ENCODE measurements around the gene CHN2. TPM values are rescaled to one million over a fixed set of nuclear protein-coding genes. Genes with fewer than 3 reads are reported as not detected.

The CHN2 gene
- total RNA-seq, 1 experiment from 2014 or later: 5.1 TPM

- Mint-ChIP-seq H3K4me1 (ENCODE audit: insufficient read depth, unreplicated experiment) (peaks cover 21% of the 10 kb centered on the region), H3K4me3 (ENCODE audit: unreplicated experiment) (no peak overlapping the region), H3K36me3 (ENCODE audit: insufficient read depth, unreplicated experiment) (peaks cover 17% of the 10 kb centered on the region), H3K27ac (ENCODE audit: low read depth, unreplicated experiment) (no peak overlapping the region), H3K9me3 (ENCODE audit: unreplicated experiment) (no peaks in the 10 kb centered on the region), H3K27me3 (ENCODE audit: insufficient read depth, unreplicated experiment) (no peaks in the 10 kb centered on the region)
- intact Hi-C loops (cut with micrococcal nuclease): no loop called here
- no TSS peak for BruUV-seq (replicated peaks)
- TF ChIP-seq, protein P1, sequence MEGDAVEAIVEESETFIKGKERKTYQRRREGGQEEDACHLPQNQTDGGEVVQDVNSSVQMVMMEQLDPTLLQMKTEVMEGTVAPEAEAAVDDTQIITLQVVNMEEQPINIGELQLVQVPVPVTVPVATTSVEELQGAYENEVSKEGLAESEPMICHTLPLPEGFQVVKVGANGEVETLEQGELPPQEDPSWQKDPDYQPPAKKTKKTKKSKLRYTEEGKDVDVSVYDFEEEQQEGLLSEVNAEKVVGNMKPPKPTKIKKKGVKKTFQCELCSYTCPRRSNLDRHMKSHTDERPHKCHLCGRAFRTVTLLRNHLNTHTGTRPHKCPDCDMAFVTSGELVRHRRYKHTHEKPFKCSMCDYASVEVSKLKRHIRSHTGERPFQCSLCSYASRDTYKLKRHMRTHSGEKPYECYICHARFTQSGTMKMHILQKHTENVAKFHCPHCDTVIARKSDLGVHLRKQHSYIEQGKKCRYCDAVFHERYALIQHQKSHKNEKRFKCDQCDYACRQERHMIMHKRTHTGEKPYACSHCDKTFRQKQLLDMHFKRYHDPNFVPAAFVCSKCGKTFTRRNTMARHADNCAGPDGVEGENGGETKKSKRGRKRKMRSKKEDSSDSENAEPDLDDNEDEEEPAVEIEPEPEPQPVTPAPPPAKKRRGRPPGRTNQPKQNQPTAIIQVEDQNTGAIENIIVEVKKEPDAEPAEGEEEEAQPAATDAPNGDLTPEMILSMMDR (IDR thresholded peaks at IDR 0.05; ENCODE audit: unreplicated experiment): no peak
- ChIA-PET CTCF (interaction anchor here (0.7 to 2.0 kb wide), 6 partner anchors 9 to 797 kb away, joined by 4 to 8 read pairs (median 5); no protein-coding TSS in a partner anchor), POLR2A (interaction anchor here (0.6 to 1.1 kb wide), 6 partner anchors 11 to 275 kb away, joined by 3 to 4 read pairs (median 3); no protein-coding TSS in a partner anchor)
- DNase-seq (ENCODE audit: unreplicated experiment): peak; percentile 60
These were observed 186.9 kb downstream of the CHN2 start for GRCh38 chr7:29381206-29382094.

- BruUV-seq (replicated peaks): no TSS peak
- ChIA-PET POLR2A (no interaction called here), CTCF (no interaction called here)
- H3K27ac Mint-ChIP-seq (ENCODE audit: low read depth, unreplicated experiment): no peak overlapping the region
- peaks cover 5% of the 10 kb centered on the region for H3K36me3 Mint-ChIP-seq (ENCODE audit: insufficient read depth, unreplicated experiment)
- TF ChIP-seq, protein P1 (IDR thresholded peaks at IDR 0.05; ENCODE audit: unreplicated experiment): no peak
- intact Hi-C loops (cut with micrococcal nuclease): no loop called here
- H3K4me3 Mint-ChIP-seq (ENCODE audit: unreplicated experiment): no peak overlapping the region
- no peaks in the 10 kb centered on the region for H3K9me3 Mint-ChIP-seq (ENCODE audit: unreplicated experiment)
- H3K27me3 Mint-ChIP-seq (ENCODE audit: insufficient read depth, unreplicated experiment): no peaks in the 10 kb centered on the region
- H3K4me1 Mint-ChIP-seq (ENCODE audit: insufficient read depth, unreplicated experiment): peaks cover 11% of the 10 kb centered on the region
- DNase-seq (ENCODE audit: unreplicated experiment): no peak
These were observed 189.7 kb downstream of the CHN2 start for GRCh38 chr7:29384277-29384676.

DNA sequence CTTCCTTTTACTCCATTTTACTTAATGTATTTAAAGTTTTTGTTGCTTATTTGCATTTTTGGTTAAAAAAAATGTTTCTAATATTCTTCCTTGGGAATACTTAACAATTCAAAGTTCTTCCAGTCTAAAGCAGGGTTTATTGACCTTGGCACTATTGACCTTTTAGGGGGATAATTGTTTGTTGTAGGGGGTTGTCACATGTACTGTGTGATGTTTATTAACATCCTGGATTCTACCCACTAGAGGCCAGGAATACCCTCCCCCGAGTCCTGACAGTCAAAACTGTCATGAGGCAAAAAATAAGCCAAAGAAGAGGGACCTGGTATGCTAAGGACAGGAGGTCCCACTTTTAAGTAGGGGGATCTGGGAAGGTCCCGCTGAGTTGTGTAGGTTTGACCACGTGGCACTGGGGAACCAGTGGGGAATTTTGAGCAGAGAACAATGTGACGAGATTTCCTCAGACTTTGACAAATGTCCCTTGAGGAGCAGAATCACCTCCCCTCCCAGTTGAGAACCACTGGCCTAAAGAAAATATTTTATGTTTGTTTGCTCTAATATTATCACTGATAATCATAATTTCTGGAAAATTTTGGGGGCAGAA is 190.7 kb downstream of the CHN2 start:
- Mint-ChIP-seq H3K36me3 (ENCODE audit: insufficient read depth, unreplicated experiment) (no peaks in the 10 kb centered on the region), H3K4me1 (ENCODE audit: insufficient read depth, unreplicated experiment) (peaks cover 11% of the 10 kb centered on the region), H3K27me3 (ENCODE audit: insufficient read depth, unreplicated experiment) (no peaks in the 10 kb centered on the region), H3K9me3 (ENCODE audit: unreplicated experiment) (no peaks in the 10 kb centered on the region), H3K27ac (ENCODE audit: low read depth, unreplicated experiment) (no peak overlapping the region), H3K4me3 (ENCODE audit: unreplicated experiment) (no peak overlapping the region)
- intact Hi-C loops (cut with micrococcal nuclease): no loop called here
- ChIA-PET CTCF (interaction anchor here (3.0 kb wide), 1 partner anchor 196 kb away, joined by 10 read pairs; no protein-coding TSS in a partner anchor), POLR2A (no interaction called here)
- TF ChIP-seq, protein P1 (IDR thresholded peaks at IDR 0.05; ENCODE audit: unreplicated experiment): no peak
- DNase-seq (ENCODE audit: unreplicated experiment): no peak
- BruUV-seq (replicated peaks): no TSS peak

GRCh38 chr7:29386196-29386765 is 191.7 kb downstream of the CHN2 start:
- Mint-ChIP-seq H3K9me3 (ENCODE audit: unreplicated experiment) (no peaks in the 10 kb centered on the region), H3K4me3 (ENCODE audit: unreplicated experiment) (no peak overlapping the region), H3K27me3 (ENCODE audit: insufficient read depth, unreplicated experiment) (no peaks in the 10 kb centered on the region), H3K36me3 (ENCODE audit: insufficient read depth, unreplicated experiment) (no peaks in the 10 kb centered on the region), H3K4me1 (ENCODE audit: insufficient read depth, unreplicated experiment) (peaks cover 7% of the 10 kb centered on the region), H3K27ac (ENCODE audit: low read depth, unreplicated experiment) (no peak overlapping the region)
- intact Hi-C loops (cut with micrococcal nuclease): no loop called here
- CTCF ChIA-PET: interaction anchor here (0.6 to 3.0 kb wide), 2 partner anchors 9 to 197 kb away, joined by 4 to 10 read pairs; no protein-coding TSS in a partner anchor
- no TSS peak for BruUV-seq (replicated peaks)
- TF ChIP-seq, protein P1 (IDR thresholded peaks at IDR 0.05; ENCODE audit: unreplicated experiment): no peak
- POLR2A ChIA-PET: interaction anchor here (0.6 to 1.7 kb wide), 4 partner anchors 10 to 28 kb away, joined by 3 to 4 read pairs (median 4); no protein-coding TSS in a partner anchor
- no peak for DNase-seq (ENCODE audit: unreplicated experiment)
